Suprapubic skin (tissue), 3 donors: ENCODE results near the gene IL17B.

ENCODE experiments used
- POLR2A ChIP-seq, 2 donors: fragments of 450-650 bp; IDR thresholded peaks; one replicate each; pipeline ENCODE4 v1.6.1; 2017; ENCODE audit warnings: antibody characterized with exemption in 2 of 2, mild to moderate bottlenecking in 2 of 2, moderate library complexity in 2 of 2
- TF ChIP-seq, protein P1 (sequence below), 2 donors: fragments of 200-600 bp in 1 of 2; fragments of 450-650 bp in 1 of 2; sonication (generic) in 1 of 2; IDR thresholded peaks; one replicate each; pipeline ENCODE4 v1.5.1; 2016 to 2019; ENCODE audit warnings: antibody characterized with exemption in 2 of 2, mild to moderate bottlenecking in 1 of 2, moderate library complexity in 1 of 2

GRCh38 chr5:149404746-149405549 is 25.9 kb upstream of the IL17B start:
- no peak for TF ChIP-seq POLR2A (IDR thresholded peaks at IDR 0.05)
- TF ChIP-seq, protein P1, sequence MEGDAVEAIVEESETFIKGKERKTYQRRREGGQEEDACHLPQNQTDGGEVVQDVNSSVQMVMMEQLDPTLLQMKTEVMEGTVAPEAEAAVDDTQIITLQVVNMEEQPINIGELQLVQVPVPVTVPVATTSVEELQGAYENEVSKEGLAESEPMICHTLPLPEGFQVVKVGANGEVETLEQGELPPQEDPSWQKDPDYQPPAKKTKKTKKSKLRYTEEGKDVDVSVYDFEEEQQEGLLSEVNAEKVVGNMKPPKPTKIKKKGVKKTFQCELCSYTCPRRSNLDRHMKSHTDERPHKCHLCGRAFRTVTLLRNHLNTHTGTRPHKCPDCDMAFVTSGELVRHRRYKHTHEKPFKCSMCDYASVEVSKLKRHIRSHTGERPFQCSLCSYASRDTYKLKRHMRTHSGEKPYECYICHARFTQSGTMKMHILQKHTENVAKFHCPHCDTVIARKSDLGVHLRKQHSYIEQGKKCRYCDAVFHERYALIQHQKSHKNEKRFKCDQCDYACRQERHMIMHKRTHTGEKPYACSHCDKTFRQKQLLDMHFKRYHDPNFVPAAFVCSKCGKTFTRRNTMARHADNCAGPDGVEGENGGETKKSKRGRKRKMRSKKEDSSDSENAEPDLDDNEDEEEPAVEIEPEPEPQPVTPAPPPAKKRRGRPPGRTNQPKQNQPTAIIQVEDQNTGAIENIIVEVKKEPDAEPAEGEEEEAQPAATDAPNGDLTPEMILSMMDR (IDR thresholded peaks at IDR 0.05) = no peak
